IPS DF 4.7 (cell line): ENCODE measurements around the gene DDIT4.
"Not testable (repeated sequence)": the region's sequence is repeated elsewhere in the genome, so short reads cannot be mapped to it uniquely, and the experiment has no call there.

ENCODE experiments used
- DNase-seq: peaks from one replicate; pipeline ENCODE4 v3.0.0-alpha.2; 2013; ENCODE audit warnings: low spot score; ENCODE audit errors: extremely low read depth

The DDIT4 gene

DNA sequence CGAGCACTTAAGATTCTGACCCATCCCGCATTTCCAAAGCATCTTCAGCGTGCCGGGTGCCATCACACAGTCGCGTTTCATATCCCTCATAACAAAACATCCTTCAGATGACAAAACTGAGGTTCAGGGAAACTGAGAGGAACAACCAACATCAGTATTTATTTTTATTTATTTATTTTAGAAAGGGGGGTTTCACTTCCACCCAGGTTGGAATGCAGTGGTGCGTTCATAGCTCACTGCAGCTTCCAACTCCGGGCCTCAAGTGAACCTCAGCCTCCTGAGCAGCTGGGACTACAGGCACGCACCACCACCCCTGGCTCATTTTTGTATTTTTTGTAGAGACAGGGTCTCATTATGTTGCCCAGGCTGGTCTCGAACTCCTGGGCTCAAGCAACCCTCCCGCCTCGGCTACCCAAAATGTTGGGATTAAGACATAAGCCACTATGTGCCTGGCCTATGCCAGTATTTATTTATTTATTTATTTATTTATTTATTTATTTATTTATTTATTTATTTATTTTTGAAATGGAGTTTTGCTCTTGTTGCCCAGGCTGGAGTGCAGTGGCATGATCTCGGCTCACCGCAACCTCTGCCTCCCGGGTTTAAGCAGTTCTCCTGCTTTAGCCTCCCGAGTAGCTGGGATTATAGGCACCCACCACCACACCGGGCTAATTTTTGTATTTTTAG, 24.4 kb upstream of the DDIT4 start:
- not testable (repeated sequence) for DNase-seq

DNA sequence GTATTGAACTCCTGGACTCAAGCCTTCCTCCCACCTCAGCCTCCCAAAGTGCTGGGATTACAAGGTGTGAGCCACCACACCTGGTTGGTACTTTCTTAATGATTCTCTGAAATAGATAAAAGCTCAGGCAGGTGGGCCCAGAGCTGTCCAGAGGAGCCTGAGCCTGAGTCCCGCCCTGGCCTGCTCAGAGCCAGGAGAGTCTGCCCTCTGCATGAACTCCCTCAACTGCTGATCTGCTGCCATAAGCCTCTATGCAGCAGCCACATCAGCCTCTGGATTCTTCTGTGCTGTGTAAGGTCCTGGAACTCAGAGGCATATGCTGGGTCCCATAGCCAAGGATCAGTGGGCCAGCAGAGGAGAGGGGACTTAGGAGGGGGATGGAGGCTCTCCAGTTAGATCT, 23.1 kb upstream of the DDIT4 start:
- no peak for DNase-seq

DNA sequence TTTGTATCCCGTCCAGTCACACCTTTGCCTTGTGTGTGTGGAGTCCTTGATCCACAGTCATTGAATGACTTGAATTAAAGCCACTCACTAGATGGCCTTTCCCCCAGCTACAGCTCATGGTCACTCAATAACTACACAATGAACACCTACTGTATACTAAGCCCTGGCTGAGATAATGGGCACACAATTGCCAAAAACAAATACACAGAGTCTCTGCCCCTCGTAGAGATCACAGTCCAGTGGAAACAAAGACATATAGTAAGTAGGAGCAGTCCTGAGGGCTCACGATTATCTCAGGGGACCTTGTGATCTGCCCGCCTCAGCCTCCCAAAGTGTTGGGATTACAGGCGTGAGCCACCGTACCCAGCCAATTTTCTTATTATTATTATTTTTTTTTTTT, 22.1 kb upstream of the DDIT4 start:
- DNase-seq = no peak

DNA sequence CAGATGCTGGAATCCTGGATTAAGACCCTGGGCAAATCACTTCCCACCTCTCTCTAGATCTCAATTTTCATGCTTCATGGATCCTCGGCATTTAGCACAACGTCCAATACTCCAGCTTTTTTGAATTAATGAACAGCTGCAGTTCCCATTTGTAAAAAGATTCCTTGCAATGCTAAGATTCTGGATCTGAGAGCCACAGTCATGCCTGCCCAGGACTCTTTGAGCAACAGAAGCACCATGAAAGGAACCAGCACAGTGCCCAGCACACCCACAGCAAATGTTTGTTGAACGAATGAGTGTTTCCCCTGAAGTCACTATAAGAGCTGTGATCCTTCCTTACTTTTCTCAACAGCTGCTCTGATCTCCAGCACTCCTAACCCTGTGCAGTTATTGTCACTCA, 20.8 kb upstream of the DDIT4 start:
- DNase-seq = no peak

DNA sequence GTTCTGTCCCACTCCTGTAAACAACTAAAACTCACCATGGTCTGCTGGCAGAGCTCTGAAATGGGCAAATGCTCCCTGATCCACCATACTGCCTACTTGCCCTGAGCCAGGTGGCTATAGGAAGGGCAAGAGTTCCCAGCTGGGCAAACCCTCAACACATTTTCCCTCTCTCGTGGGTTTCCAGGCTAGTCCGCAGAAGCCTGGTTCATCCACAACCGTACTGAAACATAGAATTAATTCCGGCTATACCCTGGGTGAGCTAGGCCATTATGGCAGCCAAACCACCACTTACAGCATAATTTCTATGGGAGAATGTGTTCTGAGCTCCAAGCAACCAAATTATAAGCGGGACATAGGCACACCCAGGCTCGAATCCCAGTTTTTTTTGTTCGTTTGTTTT, 20.1 kb upstream of the DDIT4 start:
- DNase-seq = no peak

DNA sequence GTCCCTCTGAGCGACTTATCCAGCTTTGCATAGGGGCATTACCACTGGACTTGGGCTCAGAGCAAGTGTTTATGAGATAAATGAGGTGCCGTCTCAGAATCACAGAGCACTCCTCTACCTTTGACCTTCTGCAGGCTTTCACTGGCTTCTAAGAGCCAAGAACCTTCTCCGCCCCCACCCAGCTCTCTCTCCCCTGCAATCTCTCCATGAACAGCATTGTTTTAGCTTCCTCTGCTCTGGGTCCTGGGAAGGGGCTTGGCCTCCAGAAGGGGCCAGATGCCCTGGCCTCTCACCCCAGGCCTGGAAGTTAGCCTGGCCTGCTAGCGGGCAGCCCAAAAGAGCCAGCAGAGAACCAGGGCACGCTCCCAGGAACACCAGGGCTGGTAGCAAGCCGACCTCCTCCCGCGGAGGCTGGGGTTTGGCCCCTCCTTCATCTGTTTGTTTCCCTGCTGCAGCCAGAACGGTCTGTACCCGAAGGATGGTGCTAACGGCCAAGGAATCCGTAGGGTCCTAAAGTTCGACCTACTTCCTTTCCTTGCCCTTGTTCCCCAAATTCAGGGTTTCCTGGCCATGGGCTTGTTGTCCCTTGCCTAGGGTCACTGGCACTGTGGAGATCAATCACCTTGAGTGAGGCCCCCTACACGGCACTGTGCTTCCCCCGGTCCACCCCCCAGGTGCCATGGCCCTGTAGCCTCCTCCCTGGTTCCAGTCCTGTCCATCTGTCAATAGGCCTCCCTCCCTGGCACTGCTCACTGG, 18.7 kb upstream of the DDIT4 start:
- DNase-seq = peak; percentile 79

DNA sequence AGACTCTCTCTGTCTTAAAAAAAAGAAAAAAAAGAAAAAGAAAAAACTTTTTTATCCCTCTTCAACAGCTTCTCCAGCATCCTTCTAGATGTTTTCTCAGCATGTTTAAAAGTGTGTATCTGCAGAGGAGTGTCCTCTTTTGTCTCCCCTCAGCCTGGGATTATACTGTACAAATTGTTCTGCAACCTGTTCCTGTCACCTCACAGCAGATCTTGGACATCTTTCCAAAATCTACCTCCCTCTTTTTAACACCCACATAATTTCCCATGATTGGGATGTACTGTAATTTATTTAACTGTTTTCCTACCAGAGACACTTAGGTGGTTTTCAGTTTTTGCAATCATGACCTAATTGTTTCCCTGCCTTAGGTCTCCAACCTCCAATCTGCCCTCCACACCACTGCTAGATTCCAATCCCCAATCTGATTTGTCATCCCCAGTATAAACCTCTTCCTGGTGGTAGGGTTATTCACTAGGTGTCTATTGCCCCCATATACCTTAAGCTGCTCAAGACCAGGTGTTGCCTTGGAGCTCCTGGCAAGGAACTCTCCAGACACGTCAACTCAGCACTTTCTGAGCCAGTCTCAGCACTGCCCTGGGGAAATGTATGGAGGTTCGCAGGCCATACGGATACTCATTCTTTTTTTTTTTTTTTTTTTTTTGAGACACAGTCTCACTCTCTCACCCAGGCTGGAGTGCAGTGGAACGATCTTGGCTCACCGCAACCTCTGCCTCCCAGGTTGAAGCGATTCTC, 17.6 kb upstream of the DDIT4 start:
- DNase-seq = no peak

DNA sequence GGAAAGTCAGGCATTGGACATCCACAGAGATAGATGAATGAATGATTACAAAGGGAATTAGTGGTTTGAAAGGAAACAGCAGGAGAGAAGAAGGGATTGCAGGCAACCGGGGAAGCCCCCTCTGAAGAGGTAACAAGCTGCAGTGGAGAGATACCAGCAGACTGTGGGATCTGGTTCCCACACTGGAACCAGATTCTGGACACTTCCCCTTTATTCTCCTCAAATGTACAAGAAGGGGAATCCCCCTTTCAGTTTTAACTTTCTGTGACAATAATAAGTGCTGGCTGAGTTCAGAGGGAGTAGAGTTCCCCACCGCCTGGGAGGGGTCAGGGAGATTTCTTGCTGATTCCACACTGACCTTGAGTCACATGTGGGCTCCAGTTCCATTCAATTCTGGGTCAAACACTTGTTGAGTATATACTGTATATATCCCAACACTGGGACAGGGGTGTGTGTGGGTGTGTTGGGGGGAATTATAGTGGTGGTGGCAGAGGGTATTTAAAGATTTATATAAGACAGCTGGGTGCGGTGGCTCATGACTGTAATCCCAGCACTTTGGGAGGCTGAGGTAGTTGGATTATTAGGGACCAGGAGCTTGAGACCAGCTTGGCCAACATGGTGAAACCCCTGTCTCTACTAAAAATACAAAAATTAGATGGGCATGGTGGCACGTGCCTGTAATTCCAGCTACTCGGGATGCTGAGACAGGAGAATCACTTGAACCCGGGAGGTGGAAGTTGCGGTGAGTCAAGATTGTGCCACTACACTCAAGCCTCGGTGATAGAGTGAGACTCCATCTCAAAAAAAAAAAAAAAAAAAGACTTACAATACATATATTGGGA, 16.5 kb upstream of the DDIT4 start:
- DNase-seq = no peak

DNA sequence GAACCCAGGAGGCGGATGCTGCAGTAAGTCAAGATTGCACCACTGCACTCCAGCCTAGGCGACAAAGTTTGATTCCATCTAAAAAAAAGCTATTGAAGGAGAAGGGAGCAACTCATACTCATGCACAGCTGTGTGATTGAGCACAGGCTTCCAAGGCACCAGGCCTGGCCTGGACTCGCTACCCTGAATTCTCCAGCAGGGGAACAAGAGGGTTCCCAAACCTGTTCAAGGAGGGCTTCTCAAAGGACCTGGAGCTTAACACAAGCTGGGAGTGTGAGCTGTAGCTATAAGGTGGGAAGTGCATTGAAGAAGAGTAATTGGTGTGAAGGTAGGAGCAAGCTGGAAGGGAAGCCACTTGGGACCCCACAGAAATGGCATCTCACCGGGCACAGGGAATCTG, 15.1 kb upstream of the DDIT4 start:
- no peak for DNase-seq

DNA sequence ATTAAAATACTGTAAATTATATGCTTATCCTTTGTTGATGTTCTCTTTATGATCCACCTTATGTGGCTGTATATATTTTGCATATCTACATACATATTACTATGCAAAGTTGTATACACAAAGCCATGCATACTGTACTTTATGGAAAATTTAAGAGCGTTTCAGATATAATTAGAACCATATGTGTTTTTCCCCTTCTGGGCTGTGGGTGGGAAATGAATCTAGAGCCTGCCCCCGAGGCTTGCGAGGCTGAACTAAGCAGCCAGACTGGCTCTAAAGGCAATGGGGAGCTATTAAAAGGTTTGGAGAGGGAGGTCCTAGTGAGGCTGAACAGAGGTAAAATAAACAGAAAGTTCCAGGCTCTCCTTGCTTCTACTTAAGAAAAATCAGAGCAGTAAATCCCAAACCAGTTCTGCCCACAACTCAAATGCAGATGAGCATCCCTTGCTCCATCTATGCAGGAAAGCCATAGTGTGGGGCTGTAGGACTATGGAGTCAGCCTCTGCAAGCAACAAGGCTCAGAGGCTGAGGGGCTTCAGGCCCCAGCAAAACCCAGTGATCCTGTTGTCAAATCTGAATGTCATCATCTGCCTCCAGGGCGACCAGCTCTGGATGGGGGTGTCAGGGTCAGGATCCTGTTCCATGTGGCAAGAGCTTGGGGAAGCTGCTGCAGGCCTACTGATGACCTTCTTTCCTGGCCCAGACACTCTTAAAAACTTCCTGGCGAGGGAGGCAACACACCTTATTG, 14.1 kb upstream of the DDIT4 start:
- DNase-seq = no peak

DNA sequence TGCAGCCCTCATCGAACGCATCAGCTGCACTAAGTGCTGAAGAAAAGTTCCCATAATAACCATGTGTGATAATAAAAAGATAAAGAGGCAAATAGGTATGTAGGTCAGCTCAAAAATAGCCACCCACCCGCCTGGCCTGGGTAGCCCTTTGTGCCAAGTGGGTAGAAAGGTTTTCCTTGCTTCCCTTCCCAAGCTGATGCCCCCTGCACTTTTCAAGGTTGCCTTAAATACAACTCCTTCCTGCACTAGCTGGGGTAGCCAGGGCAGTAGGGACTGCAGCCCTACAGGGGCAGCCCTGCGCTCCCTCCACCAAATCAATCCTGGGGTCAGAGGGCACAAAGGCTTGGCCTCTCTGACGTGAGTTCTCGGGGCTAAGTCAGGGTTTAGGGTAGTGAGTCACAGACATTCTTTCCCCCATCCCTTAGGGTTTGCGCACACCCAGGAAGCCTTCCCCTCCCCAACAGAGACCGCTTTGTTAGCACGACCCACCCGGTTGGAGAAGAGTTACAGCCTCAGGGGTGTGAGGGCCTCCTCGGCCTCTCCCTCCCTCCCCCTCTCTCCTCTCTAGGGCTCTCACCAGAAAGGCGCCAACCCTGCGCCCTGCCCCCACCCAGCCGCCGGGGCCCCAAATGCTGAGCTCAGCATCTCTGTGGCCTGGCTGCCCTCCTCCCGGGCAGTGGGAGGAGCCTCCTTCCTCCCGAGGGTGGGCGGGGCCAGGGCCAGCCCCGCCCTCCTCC, 13.3 kb upstream of the DDIT4 start:
- DNase-seq = peak; percentile 85

DNA sequence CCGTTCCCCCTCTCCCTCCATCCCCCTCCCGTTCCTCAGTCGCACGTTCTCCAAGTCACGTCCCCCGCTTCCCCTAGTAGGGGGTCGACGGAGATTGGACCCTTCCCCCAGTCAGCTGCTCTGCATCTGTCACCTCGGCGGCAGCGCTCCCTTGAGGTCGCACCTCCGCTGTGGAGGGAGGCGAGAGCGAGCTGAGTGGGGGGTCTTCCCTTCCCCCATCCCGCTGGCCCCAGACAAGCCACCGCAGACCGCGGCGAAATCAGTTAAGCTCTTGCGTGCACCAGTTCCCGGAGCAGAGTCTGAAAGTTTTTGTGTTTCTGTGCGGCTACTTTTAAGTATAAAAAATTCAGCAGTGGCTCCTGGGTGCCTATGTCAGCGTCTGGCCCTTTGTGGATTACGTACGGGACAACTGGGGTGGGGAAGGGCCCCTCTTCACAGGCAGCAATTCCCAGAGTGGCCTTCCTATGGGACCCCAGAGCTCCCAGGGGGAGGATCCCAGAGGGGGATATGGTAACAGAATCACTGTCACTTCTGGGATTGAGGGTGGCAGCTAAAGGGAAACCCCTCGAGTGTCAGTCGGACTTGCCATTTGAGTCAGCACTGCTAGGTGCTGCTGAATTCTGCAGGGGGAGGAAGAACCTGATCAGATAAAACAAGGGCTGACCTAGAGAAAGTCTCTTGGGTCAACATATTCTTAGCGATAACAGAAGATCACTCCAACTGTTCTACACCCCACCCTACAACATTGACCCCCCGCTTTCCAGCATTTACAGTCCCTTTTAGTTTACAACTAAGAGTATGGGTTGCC, 12.5 kb upstream of the DDIT4 start:
- DNase-seq = no peak

DNA sequence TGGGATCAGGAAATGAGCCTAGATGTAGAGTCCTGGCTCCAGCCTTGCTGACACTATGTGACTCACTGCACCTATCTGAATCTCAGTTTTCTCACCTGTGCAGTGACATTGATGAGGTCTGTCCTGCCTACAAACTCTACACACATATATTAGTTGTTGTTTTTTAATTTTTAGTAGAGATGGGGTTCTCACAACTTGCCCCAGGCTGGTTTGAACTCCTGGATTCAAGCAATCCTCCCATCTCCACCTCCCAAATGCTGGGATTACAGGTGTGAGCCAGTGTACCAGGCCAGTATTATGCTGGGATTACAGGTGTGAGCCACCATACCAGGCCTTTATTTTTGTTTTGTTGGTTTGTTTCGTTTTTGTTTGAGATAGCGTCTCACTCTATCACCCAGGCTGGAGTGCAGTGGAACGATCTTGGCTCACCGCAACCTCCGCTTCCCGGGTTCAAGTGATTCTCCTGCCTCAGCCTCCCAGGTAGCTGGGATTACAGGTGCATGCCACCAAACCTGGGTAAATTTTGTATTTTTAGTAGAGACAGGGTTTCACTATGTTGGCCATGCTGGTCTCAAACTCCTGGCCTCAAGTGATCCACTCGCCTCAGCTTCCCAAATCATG, 11.8 kb upstream of the DDIT4 start:
- DNase-seq = no peak

DNA sequence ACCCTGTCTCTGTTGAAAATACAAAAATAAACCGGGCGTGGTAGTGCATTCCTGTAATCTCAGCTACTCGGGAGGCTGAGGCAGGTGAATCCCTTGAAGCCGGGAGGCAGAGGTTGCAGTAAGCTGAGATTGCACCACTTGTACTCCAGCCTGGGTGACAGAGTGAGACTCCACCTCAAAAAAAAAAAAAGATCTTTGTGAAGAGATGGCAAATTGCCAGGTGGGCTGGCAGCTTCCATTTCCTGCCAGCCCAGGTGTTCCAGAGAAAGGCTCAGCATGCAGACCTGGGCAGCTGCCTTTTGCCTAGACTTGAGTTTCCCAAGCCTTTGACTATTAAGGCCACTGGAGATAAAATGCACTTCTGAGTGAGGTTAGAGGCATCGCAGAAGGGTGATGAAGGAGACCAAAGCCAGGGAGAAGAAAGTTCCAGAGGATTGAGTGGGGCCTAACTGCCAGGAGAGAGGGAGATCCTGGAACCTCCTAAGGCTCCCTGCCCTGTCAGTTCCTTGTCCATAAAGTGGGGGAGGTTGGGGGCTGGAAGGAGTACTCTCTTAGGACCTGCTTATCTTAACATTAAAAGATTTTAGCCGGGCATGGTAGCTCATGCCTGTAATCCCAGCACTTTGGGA, 10.0 kb upstream of the DDIT4 start:
- no peak for DNase-seq

DNA sequence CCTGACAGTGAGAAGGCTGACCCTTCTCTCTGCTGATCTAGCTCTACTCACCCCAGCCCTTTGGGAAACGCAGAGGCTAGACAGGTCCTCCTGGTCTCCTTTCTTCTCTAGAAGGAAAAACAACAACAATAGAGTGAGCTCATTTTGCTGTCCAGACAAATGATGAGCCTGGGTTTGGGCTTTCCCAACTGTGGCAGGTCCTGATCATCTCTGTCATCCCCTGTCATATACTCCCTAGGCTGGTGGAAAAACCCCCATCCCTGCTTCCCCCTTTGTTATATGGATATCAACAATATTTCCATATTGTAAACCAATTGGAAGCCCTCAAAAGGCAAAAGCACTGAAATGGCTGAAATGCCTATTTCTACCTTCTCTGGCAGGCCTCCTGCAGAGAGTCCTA, 9.2 kb upstream of the DDIT4 start:
- no peak for DNase-seq

DNA sequence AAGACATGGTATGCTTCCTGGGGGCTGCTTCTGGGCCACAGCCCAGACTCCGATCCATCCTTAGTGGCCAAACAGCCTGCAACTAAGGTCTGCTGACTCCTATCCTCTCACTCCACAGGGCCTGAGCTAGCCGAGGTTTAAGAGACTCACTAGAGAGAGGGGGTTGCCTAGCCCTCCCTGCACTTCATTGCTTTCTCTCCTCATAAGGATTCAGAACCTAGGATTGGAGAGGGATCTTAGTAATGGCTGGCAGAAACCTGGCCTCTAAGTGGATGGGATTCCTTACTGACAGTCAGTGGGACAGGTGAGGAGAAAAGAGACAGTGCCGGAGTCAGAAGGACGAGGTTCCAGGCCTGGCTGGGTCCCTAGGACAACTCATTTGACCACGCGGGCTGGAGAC, 8.2 kb upstream of the DDIT4 start:
- DNase-seq = no peak

DNA sequence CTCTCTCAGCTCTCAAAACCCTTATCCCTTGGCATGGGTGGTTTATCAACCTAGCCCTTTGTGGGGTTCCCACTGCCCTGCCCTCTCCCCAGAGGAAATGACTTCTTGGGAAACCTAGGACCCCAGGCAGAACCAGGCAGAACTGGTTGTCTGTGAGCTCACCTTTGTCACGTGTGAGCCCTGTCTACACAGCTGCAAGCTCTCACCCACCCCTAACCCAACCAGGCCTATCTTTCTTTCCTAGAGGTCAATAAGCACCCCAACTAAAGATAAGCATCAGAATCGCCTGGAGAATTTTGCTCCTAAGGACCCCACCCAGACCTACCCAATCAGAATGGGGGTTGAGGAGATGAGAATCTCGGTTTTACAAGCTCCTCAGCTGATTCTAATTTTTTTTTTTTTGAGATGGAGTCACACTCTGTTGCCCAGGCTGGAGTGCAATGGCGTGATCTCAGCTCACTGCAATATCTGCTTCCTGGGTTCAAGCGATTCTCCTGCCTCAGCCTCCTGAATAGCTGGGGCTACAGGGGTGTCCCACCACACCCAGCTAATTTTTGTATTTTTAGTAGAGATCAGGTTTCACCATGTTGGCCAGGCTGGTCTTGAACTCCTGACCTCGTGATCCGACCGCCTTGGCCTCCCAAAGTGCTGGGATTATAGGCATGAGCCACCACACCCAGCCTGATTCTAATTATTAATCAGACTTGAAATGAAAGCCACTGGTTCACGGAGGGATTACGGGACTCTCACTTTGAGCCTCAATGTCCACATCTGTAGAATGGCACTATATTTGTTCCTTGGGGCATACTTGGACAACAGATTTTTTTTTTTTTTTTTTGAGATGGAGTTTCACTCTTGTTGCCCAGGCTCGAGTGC, 7.5 kb upstream of the DDIT4 start:
- DNase-seq = no peak
